Glomerular endothelial cell (primary cell): ENCODE data around the gene KISS1R. TPM values are rescaled to one million over a fixed set of nuclear protein-coding genes. Genes with fewer than 3 reads are reported as not detected.

Experiments
- DNase-seq: peaks from one replicate; pipeline ENCODE4 v3.0.0-alpha.2; 2011; ENCODE audit warnings: low read depth, low spot score; ENCODE audit errors: extremely low read depth
- total RNA-seq: library from RNA; depleted of rRNA; stranded (reverse); fragments of >200 nt; gene quantifications from 2 replicates; pipeline ENCODE4 v1.2.3, GENCODE V29; 2015

Gene KISS1R
- total RNA-seq, 1 donor from 2014 or later: 0.12 TPM

GRCh38 chr19:966485-967088 is 49.5 kb downstream of the KISS1R start:
- DNase-seq: no peak

Other genes with a start within 250 kb of the KISS1R start
- 171 and 280 TPM in 2 replicates for gene FSTL3, start 240.9 kb upstream of the KISS1R start, total RNA-seq
- 2.2 TPM in 1 of 2 replicates, not detected in the other for gene PRSS57, start 221.9 kb upstream of the KISS1R start, total RNA-seq
- gene PALM, start 208.4 kb upstream of the KISS1R start, total RNA-seq: 48.9 and 52.8 TPM in 2 replicates
- gene MISP, start 166.2 kb upstream of the KISS1R start, total RNA-seq: 0.18 and 1.0 TPM in 2 replicates
- gene PTBP1, start 119.9 kb upstream of the KISS1R start, total RNA-seq: 252 and 331 TPM in 2 replicates
- 2.3 and 7.5 TPM in 2 replicates for gene PLPPR3, start 95.4 kb upstream of the KISS1R start, total RNA-seq
- not detected in 2 replicates for gene AZU1, start 89.5 kb upstream of the KISS1R start, total RNA-seq
- gene PRTN3, start 76.3 kb upstream of the KISS1R start, total RNA-seq: not detected in 2 replicates
- gene ELANE, start 65.0 kb upstream of the KISS1R start, total RNA-seq: not detected in 2 replicates
- 0.24 and 1.2 TPM in 2 replicates for gene CFD, start 57.7 kb upstream of the KISS1R start, total RNA-seq
- 48.2 and 57.1 TPM in 2 replicates for gene MED16, start 24.1 kb upstream of the KISS1R start, total RNA-seq
- not detected in 2 replicates for gene RNU6-9, start 23.8 kb upstream of the KISS1R start, total RNA-seq
- gene R3HDM4, start 4.1 kb upstream of the KISS1R start, total RNA-seq: 63.2 and 75.7 TPM in 2 replicates
- gene ARID3A, start 8.7 kb downstream of the KISS1R start, total RNA-seq: 14.2 and 14.7 TPM in 2 replicates
- 56.8 and 78.7 TPM in 2 replicates for gene WDR18, start 67.0 kb downstream of the KISS1R start, total RNA-seq
- gene GRIN3B, start 83.1 kb downstream of the KISS1R start, total RNA-seq: 8.3 and 12.4 TPM in 2 replicates
- gene TMEM259, start 103.8 kb downstream of the KISS1R start, total RNA-seq: 167 and 260 TPM in 2 replicates
- not detected in 2 replicates for gene RNU6-2, start 104.2 kb downstream of the KISS1R start, total RNA-seq
- 271 and 285 TPM in 2 replicates for gene CNN2, start 109.3 kb downstream of the KISS1R start, total RNA-seq
- 11.8 and 13.3 TPM in 2 replicates for gene ABCA7, start 122.8 kb downstream of the KISS1R start, total RNA-seq
- 23.0 and 27.0 TPM in 2 replicates for gene ARHGAP45, start 149.8 kb downstream of the KISS1R start, total RNA-seq
- 329 and 336 TPM in 2 replicates for gene POLR2E, start 178.0 kb downstream of the KISS1R start, total RNA-seq
- 752 and 944 TPM in 2 replicates for gene GPX4, start 186.7 kb downstream of the KISS1R start, total RNA-seq